ENCODE measurements around the gene ARHGEF10L. TPM values are rescaled to one million over a fixed set of nuclear protein-coding genes. Genes with fewer than 3 reads are reported as not detected.
A peak's percentile ranks its signal among the peaks of the same experiment; 100 is the strongest.

The ARHGEF10L gene
- total RNA-seq, 1 experiment from 2014 or later = 21.6 TPM

- TF ChIP-seq EZH2 (IDR thresholded peaks at IDR 0.05; ENCODE audit: low read depth) (no peak), CTCF (conservative IDR thresholded peaks at IDR 0.05) (peak; percentile 34; the same call in 1 of the 2 replicates)
- Histone ChIP-seq H3K4me1 (replicated peaks; ENCODE audit: insufficient read depth) (peaks cover 8% of the 10 kb centered on the region), H3K9me2 (ENCODE audit: insufficient read depth) (no peaks in the 10 kb centered on the region), H3K4me2 (no peak overlapping the region), H3K36me3 (ENCODE audit: low read depth) (no peaks in the 10 kb centered on the region), H3K79me2 (ENCODE audit: low read depth) (no peaks in the 10 kb centered on the region), H3K27me3 (ENCODE audit: insufficient read depth, low read depth) (no peaks in the 10 kb centered on the region), H3K9me3 (ENCODE audit: insufficient read depth, low read depth) (no peaks in the 10 kb centered on the region), H3F3A (ENCODE audit: insufficient read depth, low read depth) (peaks cover 2% of the 10 kb centered on the region; the same call in 1 of the 2 replicates), H4K20me1 (ENCODE audit: insufficient read depth) (no peaks in the 10 kb centered on the region), H2AFZ (no peak overlapping the region), H3K27ac (no peak overlapping the region), H3K4me3 (no peak overlapping the region)
- intact Hi-C loops (cut with micrococcal nuclease; ENCODE audit: unreplicated experiment) = no loop called here
- no peak for DNase-seq
- POLR2A ChIA-PET (ENCODE audit: unreplicated experiment) = no interaction called here
- CTCF ChIA-PET = no interaction called here
- BruUV-seq (replicated peaks) = no TSS peak
These were observed 90.0 kb downstream of the ARHGEF10L start for GRCh38 chr1:17629460-17629859.

- ChIA-PET POLR2A (ENCODE audit: unreplicated experiment) (no interaction called here), CTCF (no interaction called here)
- TF ChIP-seq CTCF (conservative IDR thresholded peaks at IDR 0.05) = no peak
- TF ChIP-seq EZH2 (IDR thresholded peaks at IDR 0.05; ENCODE audit: low read depth) = no peak
- Histone ChIP-seq H3K36me3 (ENCODE audit: low read depth) (no peaks in the 10 kb centered on the region), H3K9me2 (ENCODE audit: insufficient read depth) (no peaks in the 10 kb centered on the region), H4K20me1 (ENCODE audit: insufficient read depth) (no peaks in the 10 kb centered on the region), H3K9me3 (ENCODE audit: insufficient read depth, low read depth) (no peaks in the 10 kb centered on the region), H3K27ac (no peak overlapping the region), H3K4me2 (no peak overlapping the region), H2AFZ (no peak overlapping the region), H3F3A (ENCODE audit: insufficient read depth, low read depth) (no peaks in the 10 kb centered on the region), H3K79me2 (ENCODE audit: low read depth) (no peaks in the 10 kb centered on the region), H3K27me3 (ENCODE audit: insufficient read depth, low read depth) (no peaks in the 10 kb centered on the region), H3K4me3 (no peak overlapping the region), H3K4me1 (replicated peaks; ENCODE audit: insufficient read depth) (no peaks in the 10 kb centered on the region; the same call in 1 of the 2 replicates)
- no peak for DNase-seq
- no TSS peak for BruUV-seq (replicated peaks)
- intact Hi-C loops (cut with micrococcal nuclease; ENCODE audit: unreplicated experiment) = no loop called here
These were observed 90.7 kb downstream of the ARHGEF10L start for GRCh38 chr1:17630048-17630830.

GRCh38 chr1:17630986-17631385, 91.5 kb downstream of the ARHGEF10L start:
- ChIA-PET CTCF (no interaction called here), POLR2A (ENCODE audit: unreplicated experiment) (no interaction called here)
- no peak for DNase-seq
- H3K36me3 ChIP-seq (ENCODE audit: low read depth) = no peaks in the 10 kb centered on the region
- H3K27ac ChIP-seq = no peak overlapping the region
- BruUV-seq (replicated peaks) = no TSS peak
- intact Hi-C loops (cut with micrococcal nuclease; ENCODE audit: unreplicated experiment) = no loop called here
- no peaks in the 10 kb centered on the region for H3K79me2 ChIP-seq (ENCODE audit: low read depth)
- H3K9me2 ChIP-seq (ENCODE audit: insufficient read depth) = no peaks in the 10 kb centered on the region
- no peaks in the 10 kb centered on the region for H3K4me1 ChIP-seq (replicated peaks; ENCODE audit: insufficient read depth)
- H3K9me3 ChIP-seq (ENCODE audit: insufficient read depth, low read depth) = no peaks in the 10 kb centered on the region
- TF ChIP-seq CTCF (conservative IDR thresholded peaks at IDR 0.05) = no peak
- no peak for TF ChIP-seq EZH2 (IDR thresholded peaks at IDR 0.05; ENCODE audit: low read depth)
- no peak overlapping the region for H3K4me2 ChIP-seq
- H3K27me3 ChIP-seq (ENCODE audit: insufficient read depth, low read depth) = no peaks in the 10 kb centered on the region
- no peaks in the 10 kb centered on the region for H4K20me1 ChIP-seq (ENCODE audit: insufficient read depth)
- no peak overlapping the region for H3K4me3 ChIP-seq
- H3F3A ChIP-seq (ENCODE audit: insufficient read depth, low read depth) = no peaks in the 10 kb centered on the region
- H2AFZ ChIP-seq = no peak overlapping the region
